ENCODE measurements around the gene KRTAP5-6.

GRCh38 chr11:1691878-1692707, 4.9 kb upstream of the KRTAP5-6 start:
- TF ChIP-seq L3MBTL2 (conservative IDR thresholded peaks at IDR 0.05): no peak
- TF ChIP-seq BHLHE40 (IDR thresholded peaks at IDR 0.05; ENCODE audit: borderline replicate concordance): no peak
- no peak for TF ChIP-seq NFRKB (IDR thresholded peaks at IDR 0.05)
